ENCODE results near the gene EEFSEC.

DNA sequence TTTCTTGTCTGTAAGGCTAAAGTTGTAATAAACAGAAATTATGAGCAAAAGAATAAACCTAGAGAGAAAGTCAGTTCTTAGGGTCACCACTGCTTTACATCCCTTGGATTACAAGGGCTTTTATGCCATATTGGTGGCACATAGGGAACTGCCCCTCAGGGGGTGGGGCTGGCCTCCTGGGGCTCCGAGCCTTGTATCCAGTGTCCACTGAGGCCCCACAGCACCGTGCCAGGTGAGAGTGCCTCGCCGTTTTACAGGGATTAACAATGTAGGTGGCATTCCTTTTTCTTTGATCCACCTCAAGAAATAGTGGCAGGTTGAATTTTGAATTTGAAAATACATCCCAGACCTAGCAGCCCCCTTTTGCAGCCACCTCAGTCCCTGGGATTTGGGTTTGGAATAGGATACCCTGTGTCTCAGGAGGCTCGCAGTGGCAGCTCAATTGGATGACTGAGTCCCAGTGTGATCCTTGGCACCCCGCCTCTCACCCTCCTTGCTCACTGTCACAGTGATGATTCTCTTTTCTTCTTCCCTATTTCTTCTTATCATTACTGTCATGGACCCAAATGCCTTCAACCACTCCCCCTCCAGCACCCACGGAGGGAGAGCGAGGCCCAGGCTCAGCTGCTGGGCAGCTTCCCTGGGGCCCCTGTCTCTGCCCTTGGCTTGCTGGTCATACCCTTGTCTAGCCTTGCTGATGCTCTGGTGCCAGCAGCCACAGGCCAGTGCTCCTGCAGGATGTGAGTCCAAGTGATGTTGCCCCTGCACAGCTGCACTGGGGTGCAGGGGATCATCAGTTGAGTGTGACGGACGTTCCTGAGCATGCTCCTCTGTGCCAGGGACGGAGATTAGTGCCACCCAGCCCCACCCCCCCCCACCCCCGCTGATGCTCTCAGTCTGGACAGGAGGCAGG, 175.5 kb downstream of the EEFSEC start:
- TF ChIP-seq POLR2A (IDR thresholded peaks at IDR 0.05; ENCODE audit: low read depth): no peak
- no peak for TF ChIP-seq CTCF (IDR thresholded peaks at IDR 0.05)
- no peak for TF ChIP-seq POLR2AphosphoS5 (IDR thresholded peaks at IDR 0.05)
